IMR-90 (cell line): Measurements from ENCODE around the gene KIF1C. TPM values are rescaled to one million over a fixed set of nuclear protein-coding genes. Genes with fewer than 3 reads are reported as not detected.

Experiments used
- ATAC-seq: fragments of 200-7000 bp; cut with Tn5 transposase; 2 replicates; pipeline ENCODE4 v1.9.1; 2020; ENCODE audit warnings: low read depth, mild to moderate bottlenecking, moderate library complexity
- BruUV-seq: library from RNA; stranded (reverse); fragments of 400-500 nt; replicated peaks from 2 replicates; lab custom pipeline; 2021; lab: Mats Ljungman, UMichigan
- CTCF ChIA-PET: fragments of 300-600 bp; formaldehyde crosslinking; extraction: SDS; loops from one replicate; lab custom pipeline; 2021; ENCODE audit warnings: antibody characterized with exemption; lab: Yijun Ruan, JAX
- POLR2A ChIA-PET: fragments of 300-600 bp; sonication (Branson Sonifier 250); formaldehyde crosslinking; loops from one replicate; lab custom pipeline; 2022; ENCODE audit warnings: antibody characterized with exemption; ENCODE audit not compliant: unreplicated experiment; lab: Charles Lee
- DNase-seq: peaks from one replicate; pipeline ENCODE4 v3.0.0; 2013
- H2AFZ ChIP-seq: replicated peaks from 2 replicates; pipeline ENCODE3; 2013; ENCODE audit warnings: low read length, mild to moderate bottlenecking; ENCODE audit not compliant: poor library complexity
- H2AK5ac ChIP-seq: 2 replicates; pipeline ENCODE4 v1.6.1; 2013; ENCODE audit warnings: low read depth, low read length, inconsistent platforms
- H2AK9ac ChIP-seq: replicated peaks from 2 replicates; pipeline ENCODE3; 2013; ENCODE audit warnings: mild to moderate bottlenecking, low read depth, low read length, moderate library complexity; ENCODE audit not compliant: poor library complexity
- H2BK120ac ChIP-seq: 2 replicates; pipeline ENCODE4 v1.6.1; 2013; ENCODE audit warnings: low read depth, low read length, inconsistent platforms
- H2BK15ac ChIP-seq: 3 replicates; pipeline ENCODE4 v1.6.1; 2013; ENCODE audit warnings: low read depth, low read length, inconsistent platforms
- H2BK20ac ChIP-seq: 2 replicates; pipeline ENCODE4 v1.6.1; 2013; ENCODE audit warnings: low read depth, mild to moderate bottlenecking, inconsistent platforms, low read length, moderate library complexity
- H2BK5ac ChIP-seq: 2 replicates; pipeline ENCODE4 v1.6.1; 2013; ENCODE audit warnings: mild to moderate bottlenecking, low read depth, low read length, inconsistent platforms; ENCODE audit not compliant: poor library complexity, severe bottlenecking
- H3K14ac ChIP-seq: replicated peaks from 2 replicates; pipeline ENCODE4 v1.6.1; 2013; ENCODE audit warnings: low read depth, low read length, inconsistent platforms
- H3K18ac ChIP-seq: 2 replicates; pipeline ENCODE4 v1.6.1; 2013; ENCODE audit warnings: low read depth, low read length, control low read depth
- H3K23ac ChIP-seq: 2 replicates; pipeline ENCODE4 v1.6.1; 2013; ENCODE audit warnings: low read depth, low read length, inconsistent platforms
- H3K27ac ChIP-seq: 2 replicates; pipeline ENCODE4 v1.5.1; 2013; ENCODE audit warnings: mild to moderate bottlenecking, control low read depth, low read length; ENCODE audit not compliant: insufficient read depth
- H3K27me3 ChIP-seq: 2 replicates; pipeline ENCODE4 v1.6.1; 2013; ENCODE audit warnings: low read length; ENCODE audit not compliant: control insufficient read depth, insufficient read depth
- H3K36me3 ChIP-seq: 2 replicates; pipeline ENCODE4 v1.6.1; 2013; ENCODE audit warnings: low read length, mixed read lengths; ENCODE audit not compliant: control insufficient read depth, insufficient read depth
- H3K4ac ChIP-seq: 2 replicates; pipeline ENCODE4 v1.6.1; 2013; ENCODE audit warnings: low read depth, low read length, inconsistent platforms
- H3K4me1 ChIP-seq: 2 replicates; pipeline ENCODE4 v1.6.1; 2013; ENCODE audit warnings: low read length, mixed read lengths; ENCODE audit not compliant: control insufficient read depth, insufficient read depth
- H3K4me2 ChIP-seq: 2 replicates; pipeline ENCODE4 v1.6.1; 2013; ENCODE audit warnings: low read depth, mild to moderate bottlenecking, control low read depth, low read length, moderate library complexity
- H3K4me3 ChIP-seq: 2 replicates; pipeline ENCODE4 v1.5.1; 2013; ENCODE audit warnings: low read depth, mild to moderate bottlenecking, control low read depth, low read length, moderate library complexity; ENCODE audit not compliant: insufficient read depth
- H3K56ac ChIP-seq: 2 replicates; pipeline ENCODE4 v1.6.1; 2013; ENCODE audit warnings: low read length, inconsistent platforms; ENCODE audit not compliant: insufficient read depth; ENCODE audit errors: extremely low read depth
- H3K79me1 ChIP-seq, 2 experiments: 2 replicates each; pipeline ENCODE4 v1.6.1; 2013; ENCODE audit warnings: low read length in 2 of 2, inconsistent platforms in 1 of 2, low read depth in 1 of 2
- H3K9ac ChIP-seq: 2 replicates; pipeline ENCODE4 v1.6.1; 2013; ENCODE audit warnings: low read depth, low read length, control low read depth
- H3K9me1 ChIP-seq: 2 replicates; pipeline ENCODE4 v1.6.1; 2013; ENCODE audit warnings: low read length, inconsistent platforms; ENCODE audit not compliant: insufficient read depth
- H3K9me3 ChIP-seq: 2 replicates; pipeline ENCODE4 v1.6.1; 2013; ENCODE audit warnings: low read length; ENCODE audit not compliant: control insufficient read depth, insufficient read depth
- H4K20me1 ChIP-seq: 2 replicates; pipeline ENCODE4 v1.6.1; 2013; ENCODE audit warnings: low read length, inconsistent platforms; ENCODE audit not compliant: insufficient read depth
- H4K5ac ChIP-seq: 2 replicates; pipeline ENCODE4 v1.6.1; 2013; ENCODE audit warnings: mild to moderate bottlenecking, low read depth, low read length, control low read depth
- H4K8ac ChIP-seq, 2 experiments: 2 replicates each; pipeline ENCODE4 v1.6.1; 2013; ENCODE audit warnings: low read depth in 2 of 2, low read length in 2 of 2, control low read depth in 1 of 2, inconsistent platforms in 1 of 2
- H4K91ac ChIP-seq: 2 replicates; pipeline ENCODE4 v1.6.1; 2013; ENCODE audit warnings: low read depth, low read length, inconsistent platforms; ENCODE audit not compliant: insufficient read depth
- BHLHE40 ChIP-seq: fragments of 150-350 bp; IDR thresholded peaks from 2 replicates; pipeline ENCODE4 v1.6.1; 2016; ENCODE audit warnings: mild to moderate bottlenecking, low read depth, low read length
- CEBPB ChIP-seq: IDR thresholded peaks from 2 replicates; pipeline ENCODE4 v1.6.1; 2012; ENCODE audit warnings: low read depth, low read length, improper control_type of control experiment
- FOS ChIP-seq: fragments of 150-350 bp; IDR thresholded peaks from 2 replicates; pipeline ENCODE4 v1.6.1; 2016; ENCODE audit warnings: low read depth, low read length
- MAFK ChIP-seq: IDR thresholded peaks from 2 replicates; pipeline ENCODE4 v1.6.1; 2012; ENCODE audit warnings: low read depth, low read length, improper control_type of control experiment
- MAZ ChIP-seq: IDR thresholded peaks from 2 replicates; pipeline ENCODE4 v1.6.1; 2012; ENCODE audit warnings: low read depth, mild to moderate bottlenecking, low read length, improper control_type of control experiment, moderate library complexity, borderline replicate concordance
- NFE2L2 ChIP-seq: fragments of 150-350 bp; IDR thresholded peaks from 2 replicates; pipeline ENCODE4 v1.6.1; 2016; ENCODE audit warnings: low read depth, mild to moderate bottlenecking, low read length
- POLR2A ChIP-seq: IDR thresholded peaks from 2 replicates; pipeline ENCODE4 v1.6.1; 2012; ENCODE audit warnings: mild to moderate bottlenecking, low read depth, low read length
- RCOR1 ChIP-seq: IDR thresholded peaks from 2 replicates; pipeline ENCODE4 v1.6.1; 2012; ENCODE audit warnings: mild to moderate bottlenecking, low read length, improper control_type of control experiment; ENCODE audit not compliant: insufficient replicate concordance
- RFX5 ChIP-seq: IDR thresholded peaks from 2 replicates; pipeline ENCODE4 v1.8.0; 2012; ENCODE audit warnings: low read depth, mild to moderate bottlenecking, low read length, moderate library complexity
- USF2 ChIP-seq: fragments of 150-350 bp; IDR thresholded peaks from 2 replicates; pipeline ENCODE4 v1.6.1; 2017; ENCODE audit warnings: mild to moderate bottlenecking, antibody characterized with exemption, low read length, low read depth
- WGBS, 2 experiments: methylation state at CpG; one replicate each; pipeline versions ENCODE4 v1.1.5 to v1.1.7; 2013; ENCODE audit warnings: missing lambda C conversion rate in 2 of 2; ENCODE audit not compliant: insufficient read length in 1 of 2; ENCODE audit errors: extremely low coverage in 2 of 2; 5-methylcytosine and 5-hydroxymethylcytosine counted together
- dilution Hi-C: fragments of 300-500 bp; cut with HindIII; formaldehyde crosslinking; loops from one replicate; pipeline ENCODE4 v1.14.3; 2018; ENCODE audit warnings: low sequenced_read_pairs; ENCODE audit not compliant: unreplicated experiment
- in situ Hi-C: fragments of 300-500 bp; cut with MboI; formaldehyde crosslinking; loops from 3 replicates; pipeline ENCODE4 v1.14.3; 2019; ENCODE audit warnings: low sequenced_read_pairs, inconsistent platforms, mixed read lengths
- intact Hi-C: fragments of 100-400 bp; cut with micrococcal nuclease; formaldehyde crosslinking; loops from 2 replicates; pipeline ENCODE4 v1.10.0; 2022
- polyA plus RNA-seq, 3 experiments: library from polyadenylated mRNA; depleted of rRNA; stranded (reverse); fragments of >200 nt; gene quantifications; 2 replicates each; pipeline ENCODE4 v1.2.3, GENCODE V29; 2012; ENCODE audit warnings: low replicate concordance in 1 of 3
- total RNA-seq: library from RNA; depleted of rRNA; stranded (reverse); fragments of >200 nt; gene quantifications from 2 replicates; pipeline ENCODE4 v1.2.3, GENCODE V29; 2012
- TF ChIP-seq, protein P1 (sequence below): fragments of 150-350 bp; IDR thresholded peaks from 2 replicates; pipeline ENCODE4 v1.6.1; 2016; ENCODE audit warnings: low read depth, mild to moderate bottlenecking, low read length, moderate library complexity, borderline replicate concordance

Gene KIF1C
- total and polyA plus RNA-seq, 2 of the 4 experiments (the other 2 are of a cell fraction) = 27.4 to 28.7 TPM

DNA sequence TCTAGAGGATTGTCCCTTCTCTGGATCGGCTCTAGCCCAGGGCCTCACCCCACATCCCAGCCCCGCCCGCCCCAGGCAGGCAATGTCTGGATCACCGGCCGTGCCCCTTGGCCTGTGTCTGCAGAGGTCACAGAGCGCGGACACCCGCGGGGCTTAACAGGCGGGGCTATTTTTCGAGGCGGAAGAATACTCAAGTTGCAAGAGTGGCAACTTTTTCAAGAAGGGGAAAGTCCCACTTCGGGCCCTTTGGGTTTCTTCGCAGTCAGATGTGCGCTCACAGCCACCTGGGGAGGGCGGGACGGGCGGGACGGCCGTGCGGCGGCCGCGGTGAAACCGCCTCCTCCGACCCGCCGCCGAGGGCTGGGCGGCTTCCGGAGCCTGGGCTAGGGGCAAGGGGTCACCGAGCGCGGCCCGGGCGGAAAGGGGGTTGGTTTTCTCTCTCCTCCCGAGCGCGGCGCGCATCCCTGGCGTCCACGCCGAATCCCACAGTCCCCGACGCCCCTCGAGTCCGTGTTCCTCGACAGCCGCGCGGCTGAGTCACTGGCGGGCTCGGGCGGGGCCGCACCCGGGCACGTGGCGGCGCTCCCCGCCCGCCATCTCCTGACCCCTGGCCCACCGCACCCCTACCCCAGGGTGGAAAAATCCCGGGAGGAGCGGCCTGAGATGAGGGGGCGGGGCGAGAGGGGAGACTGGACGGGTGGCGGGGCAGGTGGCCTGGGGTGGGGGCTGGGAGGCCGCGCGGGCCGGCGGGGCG lies 48.3 kb upstream of the KIF1C start:
- peaks cover 25% of the 10 kb centered on the region; the same call in 1 of the 2 replicates for H3K9me1 ChIP-seq
- in situ Hi-C loops = no loop called here
- H2BK120ac ChIP-seq = peak overlapping the region; percentile 85
- ATAC-seq (peak; percentile 2), DNase-seq (peak; percentile 76)
- H3K36me3 ChIP-seq = peaks cover 21% of the 10 kb centered on the region
- H4K91ac ChIP-seq = peak overlapping the region; percentile 91
- peak overlapping the region; percentile 89 for H3K23ac ChIP-seq
- H2BK20ac ChIP-seq = no peak overlapping the region
- peak overlapping the region; percentile 85 for H2AFZ ChIP-seq
- 1% methylated on average over 28 of the region's 75 CpGs; no CpG with 5 or more reads in 1 of the 2 experiments for WGBS, 2 experiments
- H3K4me1 ChIP-seq = peaks cover 38% of the 10 kb centered on the region
- H3K4me2 ChIP-seq = peak overlapping the region; percentile 74
- TF ChIP-seq POLR2A = no peak
- 0 out of 2 replicates have a peak, but pooled peaks have one; percentile 7 for TF ChIP-seq FOS
- no peak for TF ChIP-seq NFE2L2
- TF ChIP-seq, protein P1, sequence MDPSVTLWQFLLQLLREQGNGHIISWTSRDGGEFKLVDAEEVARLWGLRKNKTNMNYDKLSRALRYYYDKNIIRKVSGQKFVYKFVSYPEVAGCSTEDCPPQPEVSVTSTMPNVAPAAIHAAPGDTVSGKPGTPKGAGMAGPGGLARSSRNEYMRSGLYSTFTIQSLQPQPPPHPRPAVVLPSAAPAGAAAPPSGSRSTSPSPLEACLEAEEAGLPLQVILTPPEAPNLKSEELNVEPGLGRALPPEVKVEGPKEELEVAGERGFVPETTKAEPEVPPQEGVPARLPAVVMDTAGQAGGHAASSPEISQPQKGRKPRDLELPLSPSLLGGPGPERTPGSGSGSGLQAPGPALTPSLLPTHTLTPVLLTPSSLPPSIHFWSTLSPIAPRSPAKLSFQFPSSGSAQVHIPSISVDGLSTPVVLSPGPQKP = no peak
- TF ChIP-seq RCOR1 = no peak
- TF ChIP-seq BHLHE40 = peak; percentile 82
- TF ChIP-seq USF2 = peak; percentile 52
- TF ChIP-seq MAFK = no peak
- no peak for TF ChIP-seq CEBPB
- peak; percentile 51; the same call in 1 of the 2 replicates for TF ChIP-seq MAZ
- no peak for TF ChIP-seq RFX5
- peaks cover 40% of the 10 kb centered on the region for H4K20me1 ChIP-seq
- H2AK9ac ChIP-seq = peak overlapping the region; percentile 96
- H2BK15ac ChIP-seq = peak overlapping the region; percentile 5; the same call in 1 of the 3 replicates
- ChIA-PET POLR2A (interaction anchor here (0.6 to 3.5 kb wide), 3 partner anchors 9 to 391 kb away, joined by 3 to 19 read pairs (median 4); partner anchors contain the start of gene SPAG7), CTCF (no interaction called here)
- intact Hi-C loops = no loop called here
- peak overlapping the region; percentile 91 for H3K27ac ChIP-seq
- peak overlapping the region; percentile 71 for H3K18ac ChIP-seq
- H3K9me3 ChIP-seq = no peaks in the 10 kb centered on the region
- no TSS peak for BruUV-seq
- H3K27me3 ChIP-seq = no peaks in the 10 kb centered on the region
- peak overlapping the region; percentile 97 for H3K4ac ChIP-seq
- H3K79me1 ChIP-seq = peaks cover 12 to 37% of the 10 kb centered on the region in 2 experiments; a peak in 3 of 4 replicates
- peak overlapping the region; percentile 79 for H2AK5ac ChIP-seq
- H4K5ac ChIP-seq = peak overlapping the region; percentile 61
- dilution Hi-C loops = no loop called here
- H3K9ac ChIP-seq = peak overlapping the region; percentile 87
- peak overlapping the region; percentile 90 for H2BK5ac ChIP-seq
- H4K8ac ChIP-seq = peak overlapping the region; percentile 62 to 86
- peak overlapping the region; percentile 98 for H3K14ac ChIP-seq
- peak overlapping the region; percentile 98 for H3K4me3 ChIP-seq
- H3K56ac ChIP-seq = peak overlapping the region; percentile 95
